ENCODE measurements around the gene PPP1R27.

The PPP1R27 gene

GRCh38 chr17:81803728-81804558 is 30.9 kb downstream of the PPP1R27 start, which contains the start of gene GCGR:
Gene GCGR (plus strand): TSS chr17:81804150. CDS start chr17:81809019, 4,869 bp downstream.
- DNase-seq, result no peak

- no peak for DNase-seq
Measured at GRCh38 chr17:81802856-81803643, 31.8 kb downstream of the PPP1R27 start.

- DNase-seq, result no peak
Measured at GRCh38 chr17:81802048-81802758, 32.6 kb downstream of the PPP1R27 start.

- DNase-seq, result no peak
Measured at GRCh38 chr17:81801327-81801726, 33.5 kb downstream of the PPP1R27 start.

- DNase-seq, result no peak
Measured at GRCh38 chr17:81794509-81794908, 40.3 kb downstream of the PPP1R27 start.

- DNase-seq, result no peak
Measured at GRCh38 chr17:81794074-81794476, 40.8 kb downstream of the PPP1R27 start.

GRCh38 chr17:81792675-81793615 is 41.9 kb downstream of the PPP1R27 start:
- no peak for DNase-seq

Measured in activated naive CD4-positive, alpha-beta T cell treated with anti-CD3 and anti-CD28 coated beads, Interleukin-2, amount 50 U/mL, for 16 hours (primary cell).